ENCODE measurements around the gene NECTIN2.
A peak's percentile ranks its signal among the peaks of the same experiment; 100 is the strongest.
"Not testable (repeated sequence)": the region's sequence is repeated elsewhere in the genome, so short reads cannot be mapped to it uniquely, and the experiment has no call there.

Gene NECTIN2

DNA sequence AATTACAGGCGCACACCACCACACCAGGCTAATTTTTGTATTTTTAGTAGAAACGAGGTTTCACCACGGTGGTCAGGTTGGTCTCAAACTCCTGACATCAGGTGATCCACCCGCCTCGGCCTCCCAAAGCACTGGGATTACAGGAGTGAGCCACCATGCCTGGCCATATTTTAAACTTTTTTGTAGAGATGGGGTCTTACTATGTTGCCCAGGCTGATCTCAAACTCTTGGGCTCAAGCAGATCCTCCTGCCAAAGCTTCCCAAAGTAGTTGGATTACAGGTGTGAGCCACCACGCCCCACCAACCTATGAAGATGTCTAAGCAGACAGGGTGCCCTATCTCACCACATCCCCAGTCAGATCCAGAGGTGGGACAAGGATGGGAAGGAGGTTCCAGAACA, 65.8 kb downstream of the NECTIN2 start:
- DNase-seq = not testable (repeated sequence)

DNA sequence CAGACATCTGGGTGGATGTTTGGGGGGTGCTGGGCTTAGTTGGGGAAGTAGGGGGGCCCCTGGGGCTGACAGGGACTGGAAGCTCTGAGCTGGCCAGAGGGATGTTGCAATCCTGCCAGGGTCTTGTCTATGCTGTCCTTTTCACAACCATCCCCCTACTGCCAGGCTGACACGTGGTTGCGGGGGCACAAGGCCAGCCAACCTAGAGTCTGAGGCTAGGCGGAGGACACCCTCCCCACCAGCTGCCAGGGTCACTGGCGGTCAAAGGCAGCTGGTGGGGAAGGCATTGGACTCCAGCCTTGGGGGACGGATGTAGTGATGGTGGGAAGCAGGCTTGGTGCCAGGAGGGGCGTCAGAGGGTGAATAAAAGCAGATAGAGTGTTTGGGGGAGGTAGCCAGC, 66.8 kb downstream of the NECTIN2 start:
- no peak for DNase-seq

DNA sequence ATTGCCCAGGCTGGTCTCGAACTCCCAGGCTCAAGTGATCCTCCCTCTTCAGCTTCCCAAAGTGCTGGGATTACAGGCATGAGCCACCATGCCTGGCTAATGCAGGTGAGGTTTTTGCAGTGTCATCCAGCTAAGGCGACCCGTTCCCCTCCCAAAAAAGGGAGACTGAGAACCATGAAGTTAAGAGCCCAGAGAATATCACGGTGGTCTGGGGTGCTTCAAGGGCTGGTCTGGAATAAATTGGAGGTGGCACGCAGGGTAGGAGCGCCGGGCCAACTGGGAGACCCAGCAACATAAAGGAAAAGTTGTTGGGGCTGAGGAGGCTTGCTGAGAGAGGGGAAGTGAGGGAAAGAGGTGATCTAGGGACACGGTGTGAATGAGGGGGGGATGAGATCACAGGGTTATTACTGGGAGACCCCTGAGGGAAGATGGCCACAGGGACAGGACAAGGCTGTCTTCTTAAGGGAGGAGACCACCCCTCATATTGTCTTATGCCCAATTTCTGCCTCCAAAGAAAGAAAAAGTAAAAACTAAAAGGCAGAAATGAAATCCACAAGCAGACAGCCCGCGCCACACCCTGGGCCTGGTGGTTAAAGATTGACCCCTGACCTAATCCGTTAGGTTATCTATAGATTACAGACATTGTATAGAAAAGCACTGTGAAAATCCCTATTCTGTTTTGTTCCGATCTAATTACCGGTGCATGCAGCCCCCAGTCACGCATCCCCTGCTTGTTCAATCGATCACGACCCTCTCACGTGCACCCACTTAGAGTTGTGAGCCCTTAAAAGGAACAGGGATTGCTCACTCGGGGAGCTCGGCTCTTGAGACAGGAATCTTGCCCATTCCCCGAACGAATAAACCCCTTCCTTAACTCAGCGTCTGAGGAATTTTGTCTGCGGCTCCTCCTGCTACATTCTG, 67.7 kb downstream of the NECTIN2 start:
- DNase-seq = not testable (repeated sequence)

DNA sequence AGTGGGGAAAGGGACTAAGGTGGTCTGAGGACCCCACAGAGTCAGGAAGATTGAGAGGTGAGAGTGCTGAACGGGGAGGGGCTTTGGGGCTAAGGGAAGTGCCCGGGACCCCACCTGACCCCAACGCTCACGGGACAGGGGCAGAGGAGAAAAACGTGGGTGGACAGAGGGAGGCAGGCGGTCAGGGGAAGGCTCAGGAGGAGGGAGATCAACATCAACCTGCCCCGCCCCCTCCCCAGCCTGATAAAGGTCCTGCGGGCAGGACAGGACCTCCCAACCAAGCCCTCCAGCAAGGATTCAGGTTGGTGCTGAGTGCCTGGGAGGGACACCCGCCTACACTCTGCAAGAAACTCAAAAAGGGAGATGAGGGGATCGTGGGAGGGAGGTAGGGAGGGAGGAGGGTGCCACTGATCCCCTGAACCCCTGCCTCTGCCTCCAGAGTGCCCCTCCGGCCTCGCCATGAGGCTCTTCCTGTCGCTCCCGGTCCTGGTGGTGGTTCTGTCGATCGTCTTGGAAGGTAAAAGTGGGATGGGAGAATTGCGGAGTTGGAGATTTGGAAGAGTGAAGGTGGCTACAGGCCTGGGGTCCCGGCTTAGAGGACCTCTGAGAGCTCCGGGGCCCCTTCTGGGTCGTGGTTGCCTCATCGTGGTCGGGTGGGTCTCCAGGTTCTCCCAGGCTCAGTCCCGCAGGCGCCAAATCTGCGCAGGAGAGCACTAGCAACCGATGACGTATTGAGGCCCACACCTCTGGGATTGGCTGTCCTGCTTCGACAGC, 68.5 kb downstream of the NECTIN2 start, which contains the start of gene APOC1:
TSS of gene APOC1 (plus strand) at position 176 of the 774 bp plus-strand sequence. CDS start at position 460, 284 bp downstream.
- DNase-seq = peak; percentile 83

DNA sequence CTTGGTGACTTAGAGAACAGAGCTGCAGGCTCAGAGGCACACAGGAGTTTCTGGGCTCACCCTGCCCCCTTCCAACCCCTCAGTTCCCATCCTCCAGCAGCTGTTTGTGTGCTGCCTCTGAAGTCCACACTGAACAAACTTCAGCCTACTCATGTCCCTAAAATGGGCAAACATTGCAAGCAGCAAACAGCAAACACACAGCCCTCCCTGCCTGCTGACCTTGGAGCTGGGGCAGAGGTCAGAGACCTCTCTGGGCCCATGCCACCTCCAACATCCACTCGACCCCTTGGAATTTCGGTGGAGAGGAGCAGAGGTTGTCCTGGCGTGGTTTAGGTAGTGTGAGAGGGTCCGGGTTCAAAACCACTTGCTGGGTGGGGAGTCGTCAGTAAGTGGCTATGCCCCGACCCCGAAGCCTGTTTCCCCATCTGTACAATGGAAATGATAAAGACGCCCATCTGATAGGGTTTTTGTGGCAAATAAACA, 78.2 kb downstream of the NECTIN2 start:
- DNase-seq = no peak

DNA sequence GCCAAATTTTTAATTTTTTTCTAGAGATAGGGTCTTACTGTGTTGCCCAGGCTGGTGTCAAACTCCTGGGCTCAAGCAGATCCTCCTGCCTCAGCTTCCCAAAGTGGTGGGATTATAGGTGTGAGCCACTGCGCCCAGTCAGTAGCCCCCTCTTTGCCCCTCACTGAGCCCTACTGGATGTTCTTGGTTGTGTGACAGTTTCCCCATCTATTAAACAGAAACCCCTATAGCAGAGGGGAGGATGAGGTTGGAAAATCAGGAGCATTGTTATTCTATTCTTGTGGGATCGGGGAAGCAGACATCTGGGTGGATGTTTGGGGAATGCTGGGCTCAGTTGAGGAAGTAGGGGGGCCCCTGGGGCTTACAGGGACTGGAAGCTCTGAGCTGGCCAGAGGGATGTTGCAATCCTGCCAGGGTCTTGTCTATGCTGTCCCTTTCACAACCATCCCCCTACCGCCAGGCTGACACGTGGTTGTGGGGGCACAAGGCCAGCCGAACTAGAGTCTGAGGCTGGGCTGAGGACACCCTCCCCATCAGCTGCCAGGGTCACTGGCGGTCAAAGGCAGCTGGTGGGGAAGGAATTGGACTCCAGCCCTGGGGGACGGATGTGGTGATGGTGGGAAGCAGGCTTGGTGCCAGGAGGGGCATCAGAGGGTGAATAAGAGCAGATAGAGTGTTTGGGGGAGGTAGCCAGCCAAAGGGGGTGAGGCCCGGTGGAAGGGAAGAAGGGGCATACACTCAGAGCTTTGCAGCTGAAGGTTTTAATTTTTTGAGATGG, 79.2 kb downstream of the NECTIN2 start:
- DNase-seq = no peak

DNA sequence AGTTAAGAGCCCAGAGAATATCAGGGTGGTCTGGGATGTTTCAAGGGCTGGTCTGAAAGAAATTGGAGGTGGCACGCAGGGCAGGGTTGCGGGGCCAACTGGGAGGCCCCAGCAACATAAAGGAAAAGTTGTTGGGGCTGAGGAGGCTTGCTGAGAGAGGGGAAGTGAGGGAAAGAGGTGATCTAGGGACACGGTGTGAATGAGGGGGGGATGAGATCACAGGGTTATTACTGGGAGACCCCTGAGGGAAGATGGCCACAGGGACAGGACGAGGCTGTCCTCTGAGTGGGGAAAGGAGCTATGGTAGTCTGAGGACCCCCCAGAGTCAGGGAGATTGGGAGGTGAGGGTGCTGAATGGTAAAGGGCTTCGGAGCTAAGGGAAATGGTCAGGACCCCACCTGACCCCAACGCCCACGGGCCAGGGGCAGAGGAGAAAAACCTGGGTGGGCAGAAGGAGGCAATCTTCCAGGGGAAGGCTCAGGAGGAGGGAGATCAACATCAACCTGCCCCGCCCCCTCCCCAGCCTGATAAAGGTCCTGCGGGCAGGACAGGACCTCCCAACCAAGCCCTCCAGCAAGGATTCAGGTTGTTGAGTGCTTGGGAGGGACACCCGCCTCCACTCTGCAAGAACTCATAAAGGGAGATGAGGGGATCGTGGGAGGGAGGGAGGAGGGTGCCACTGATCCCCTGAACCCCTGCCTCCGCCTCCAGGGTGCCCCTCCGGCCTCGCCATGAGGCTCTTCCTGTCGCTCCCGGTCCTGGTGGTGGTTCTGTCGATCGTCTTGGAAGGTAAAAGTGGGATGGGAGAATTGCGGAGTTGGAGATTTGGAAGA, 80.4 kb downstream of the NECTIN2 start:
- not testable (repeated sequence) for DNase-seq

DNA sequence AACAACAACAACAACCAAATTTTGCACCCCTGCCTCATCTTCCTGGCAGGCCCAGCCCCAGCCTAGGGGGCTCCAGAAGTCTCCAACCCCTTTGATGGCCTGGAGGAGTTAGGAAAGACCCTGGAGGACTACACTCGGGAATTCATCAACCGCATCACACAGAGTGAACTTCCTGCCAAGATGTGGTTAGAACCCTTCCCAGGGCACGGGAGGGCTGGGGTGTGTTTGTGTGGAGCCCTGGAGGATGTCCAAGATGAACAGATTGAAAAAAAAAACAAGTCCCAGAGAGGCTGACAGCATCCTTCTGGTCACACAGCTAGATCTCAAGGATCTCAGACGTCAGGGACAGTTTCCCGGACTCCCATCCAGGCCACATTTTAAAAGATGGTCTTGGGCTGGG, 81.6 kb downstream of the NECTIN2 start:
- no peak for DNase-seq

DNA sequence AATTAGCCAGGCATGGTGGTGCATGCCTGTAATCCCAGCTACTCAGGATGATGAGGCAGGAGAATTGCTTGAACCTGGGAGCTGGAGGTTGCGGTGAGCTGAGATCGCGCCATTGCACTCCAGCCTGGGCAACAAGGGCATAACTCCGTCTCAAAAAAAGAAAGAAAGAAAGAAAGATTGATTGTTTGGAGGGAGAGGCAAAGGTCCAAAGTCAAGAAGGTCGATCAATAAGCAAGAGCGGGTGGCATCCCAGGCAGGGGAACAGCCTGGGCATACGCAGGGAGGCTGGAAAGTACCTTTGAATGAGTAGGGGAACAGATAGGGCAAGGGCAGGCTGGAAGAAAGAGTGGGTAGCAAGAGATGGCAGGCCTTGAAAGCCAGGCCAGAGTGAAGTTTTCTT, 84.0 kb downstream of the NECTIN2 start:
- no peak for DNase-seq

DNA sequence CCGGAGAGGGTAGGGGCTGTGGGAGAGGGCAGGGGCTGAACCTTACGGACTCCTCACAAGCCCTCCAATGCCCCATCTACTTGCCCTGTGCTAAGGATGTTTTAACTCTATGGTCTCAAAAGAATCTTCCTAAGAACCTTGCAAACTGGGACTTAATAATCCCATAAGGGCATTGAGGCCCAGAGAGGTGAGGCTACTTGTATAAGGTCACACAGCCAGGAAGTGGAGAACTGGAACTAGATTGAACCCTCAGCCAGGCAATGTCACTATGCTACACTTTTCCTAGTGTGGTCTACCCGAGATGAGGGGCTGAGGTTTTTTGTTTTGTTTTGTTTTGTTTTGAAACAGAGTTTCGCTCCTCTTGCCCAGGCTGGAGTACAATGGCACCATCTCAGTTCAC, 85.4 kb downstream of the NECTIN2 start:
- no peak for DNase-seq

Data from NCI-H2081 treated with DMSO at 0.1 percent for 48 hours (cell line).